K562 (cell line): ENCODE data around the gene DHRS13. TPM values are rescaled to one million over a fixed set of nuclear protein-coding genes. Genes with fewer than 3 reads are reported as not detected.
A peak's percentile ranks its signal among the peaks of the same experiment; 100 is the strongest.

Source experiments
- ATF1 ChIP-seq, 2 experiments: fragments of 450-650 bp in 1 of 2; IDR thresholded peaks; 2 replicates each; pipeline ENCODE4 v1.6.1; 2016; ENCODE audit warnings: missing compliant biosample characterization in 1 of 2, missing genetic modification characterization in 1 of 2
- CBFB ChIP-seq: sonication (generic); formaldehyde crosslinking; IDR thresholded peaks from 2 replicates; pipeline ENCODE4 v1.4.0; 2020; ENCODE audit warnings: mild to moderate bottlenecking, missing genetic modification reagents
- CBX5 ChIP-seq: IDR thresholded peaks from 2 replicates; pipeline ENCODE4 v1.6.1; 2014; ENCODE audit warnings: low read depth, borderline replicate concordance
- CCAR2 ChIP-seq: fragments of 200-400 bp; formaldehyde crosslinking; IDR thresholded peaks from 2 replicates; pipeline ENCODE4 v1.6.1; 2017; ENCODE audit warnings: mild to moderate bottlenecking, low read depth, low read length
- CEBPB ChIP-seq: fragments of 450-650 bp; IDR thresholded peaks from 2 replicates; pipeline ENCODE4 v1.6.1; 2016; ENCODE audit warnings: missing genetic modification characterization, missing compliant biosample characterization
- COPS2 ChIP-seq: fragments of 450-650 bp; conservative IDR thresholded peaks from 2 replicates; pipeline ENCODE4 v1.6.1; 2016; ENCODE audit warnings: mild to moderate bottlenecking, moderate library complexity
- CXXC5 ChIP-seq: fragments of 250-450 bp; sonication (Bioruptor Pico); IDR thresholded peaks from 2 replicates; pipeline ENCODE4 v1.8.0; 2022; ENCODE audit warnings: inconsistent platforms, mild to moderate bottlenecking, moderate library complexity
- ETV5 ChIP-seq: sonication (generic); formaldehyde crosslinking; IDR thresholded peaks from 2 replicates; pipeline ENCODE4 v1.4.0; 2020; ENCODE audit warnings: low read depth, mild to moderate bottlenecking, missing genetic modification reagents
- FOXA1 ChIP-seq: fragments of 450-650 bp; IDR thresholded peaks from 2 replicates; pipeline ENCODE4 v1.6.1; 2016; ENCODE audit warnings: mild to moderate bottlenecking, borderline replicate concordance
- FOXO4 ChIP-seq: fragments of 450-650 bp; formaldehyde crosslinking; IDR thresholded peaks from 2 replicates; pipeline ENCODE4 v1.4.0; 2020; ENCODE audit warnings: mild to moderate bottlenecking, moderate library complexity
- HMG20A ChIP-seq: fragments of 450-650 bp; formaldehyde crosslinking; conservative IDR thresholded peaks from 2 replicates; pipeline ENCODE4 v1.4.0; 2020; ENCODE audit warnings: mild to moderate bottlenecking, mixed read lengths
- IRF2 ChIP-seq: sonication (generic); formaldehyde crosslinking; IDR thresholded peaks from 2 replicates; pipeline ENCODE4 v1.8.1; 2022; ENCODE audit warnings: mild to moderate bottlenecking, missing genetic modification reagents
- MTA3 ChIP-seq: fragments of 450-650 bp; formaldehyde crosslinking; IDR thresholded peaks from 2 replicates; pipeline ENCODE4 v1.6.1; 2017; ENCODE audit warnings: mild to moderate bottlenecking, borderline replicate concordance
- MTF1 ChIP-seq: fragments of 250-450 bp; sonication (Bioruptor Pico); IDR thresholded peaks from 2 replicates; pipeline ENCODE4 v1.9.0; 2021; ENCODE audit warnings: moderate library complexity, mild to moderate bottlenecking, inconsistent platforms, borderline replicate concordance
- NCOA6 ChIP-seq: fragments of 450-650 bp; IDR thresholded peaks from 2 replicates; pipeline ENCODE4 v1.6.1; 2017; ENCODE audit warnings: mild to moderate bottlenecking
- NR2C2 ChIP-seq, 2 experiments: fragments of 200-800 bp in 1 of 2; sonication (Bioruptor generic) in 1 of 2; sonication (generic) in 1 of 2; formaldehyde crosslinking in 1 of 2; IDR thresholded peaks; 2 replicates each; pipeline versions ENCODE4 v1.6.1 to v1.8.0; 2016 to 2022; ENCODE audit warnings: mild to moderate bottlenecking in 1 of 2, missing compliant biosample characterization in 1 of 2, missing genetic modification characterization in 1 of 2, missing genetic modification reagents in 1 of 2
- NR2F6 ChIP-seq: fragments of 450-650 bp; formaldehyde crosslinking; IDR thresholded peaks from 2 replicates; pipeline ENCODE4 v1.4.0; 2020; ENCODE audit warnings: mild to moderate bottlenecking
- PHB2 ChIP-seq: fragments of 450-650 bp; IDR thresholded peaks from 2 replicates; pipeline ENCODE4 v1.6.1; 2017; ENCODE audit warnings: low read depth
- PTRF ChIP-seq: fragments of 450-650 bp; IDR thresholded peaks from 2 replicates; pipeline ENCODE4 v1.6.1; 2016; ENCODE audit warnings: mild to moderate bottlenecking, missing genetic modification characterization, missing compliant biosample characterization
- PURB ChIP-seq: sonication (generic); formaldehyde crosslinking; IDR thresholded peaks from 2 replicates; pipeline ENCODE4 v1.9.0; 2021; ENCODE audit warnings: low read depth, mild to moderate bottlenecking, missing genetic modification reagents
- SMARCE1 ChIP-seq: fragments of 450-650 bp; IDR thresholded peaks from 2 replicates; pipeline ENCODE4 v1.7.1; 2016; ENCODE audit warnings: mild to moderate bottlenecking
- SP1 ChIP-seq: sonication (generic); formaldehyde crosslinking; IDR thresholded peaks from 2 replicates; pipeline ENCODE4 v1.8.1; 2022; ENCODE audit warnings: mild to moderate bottlenecking, missing genetic modification reagents
- TAF7 ChIP-seq: fragments of 450-650 bp; IDR thresholded peaks from 2 replicates; pipeline ENCODE4 v1.6.1; 2016; ENCODE audit warnings: missing genetic modification characterization, missing compliant biosample characterization
- TCF7 ChIP-seq: sonication (generic); IDR thresholded peaks from 2 replicates; pipeline ENCODE4 v1.6.1; 2016; ENCODE audit warnings: antibody characterized with exemption, borderline replicate concordance
- U2AF2 ChIP-seq: fragments of 200-400 bp; formaldehyde crosslinking; optimal IDR thresholded peaks from 2 replicates; pipeline ENCODE3; 2017; ENCODE audit warnings: low read depth, mild to moderate bottlenecking, low read length
- ZNF217 ChIP-seq: sonication (generic); formaldehyde crosslinking; IDR thresholded peaks from 2 replicates; pipeline ENCODE4 v1.8.0; 2022; ENCODE audit warnings: mild to moderate bottlenecking, missing genetic modification reagents
- ZNF263 ChIP-seq: sonication (generic); formaldehyde crosslinking; IDR thresholded peaks from 2 replicates; pipeline ENCODE4 v1.8.0; 2022; ENCODE audit warnings: mild to moderate bottlenecking, missing genetic modification reagents, borderline replicate concordance
- ZNF384 ChIP-seq: IDR thresholded peaks from 2 replicates; pipeline ENCODE4 v1.6.1; 2012; ENCODE audit warnings: low read depth, low read length, improper control_type of control experiment
- ZNF445 ChIP-seq: fragments of 250-450 bp; sonication (Bioruptor Pico); IDR thresholded peaks from 2 replicates; pipeline ENCODE4 v1.4.0; 2020; ENCODE audit warnings: low read depth, mild to moderate bottlenecking, moderate library complexity
- ZNF75A ChIP-seq: fragments of 450-650 bp; formaldehyde crosslinking; IDR thresholded peaks from 2 replicates; pipeline ENCODE4 v1.4.0; 2020; ENCODE audit warnings: mild to moderate bottlenecking
- polyA plus RNA-seq, 8 experiments: library from polyadenylated mRNA; depleted of rRNA in 4 of 8; stranded (reverse) in 5 of 8; unstranded in 3 of 8; fragments of >200 nt; fragmentation: Nextera tagmentation in 2 of 8; fragmentation: Illumina TruSeq in 1 of 8; extraction: Ambion mirVana in 2 of 8; extraction: Trizol in 1 of 8; gene quantifications; 2 replicates each; pipeline versions ENCODE4 v1.2.1 to v1.2.3, GENCODE V29; 2011 to 2014; ENCODE audit warnings: inconsistent platforms in 1 of 8, missing spikeins in 1 of 8
- total RNA-seq, 7 experiments: library from RNA; depleted of rRNA in 6 of 7; stranded (reverse); fragments of >200 nt in 6 of 7; fragmentation: Illumina TruSeq in 2 of 7; extraction: Trizol in 2 of 7; gene quantifications; 2 replicates each; pipeline versions ENCODE4 v1.2.1 to v1.2.3, GENCODE V29; 2011 to 2021; ENCODE audit warnings: low replicate concordance in 1 of 7

The DHRS13 gene
- total and polyA plus RNA-seq, 9 of the 15 experiments (the other 6 are each of a cell fraction or from before 2014, with no cell fraction given) = 0.32 to 52.3 (median 34.3) TPM; not detected in 1

- TF ChIP-seq PURB (CRISPR knock-in tag) (no peak), ETV5 (peak; percentile 34; the same call in 1 of the 2 replicates), PHB2 (no peak), SMARCE1 (peak; percentile 62; the same call in 1 of the 2 replicates), ZNF75A (CRISPR knock-in tag) (no peak), HMG20A (CRISPR knock-in tag) (no peak), PTRF (no peak), CBX5 (no peak), ZNF263 (CRISPR knock-in tag) (no peak), NR2F6 (CRISPR knock-in tag) (peak; percentile 38; the same call in 1 of the 2 replicates), NCOA6 (no peak), U2AF2 (no peak), ZNF384 (no peak), ZNF217 (no peak), SP1 (CRISPR knock-in tag) (peak; percentile 62; the same call in 1 of the 2 replicates), TAF7 (peak; percentile 38; the same call in 1 of the 2 replicates), ZNF445 (CRISPR knock-in tag) (no peak), NR2C2 (CRISPR knock-in tag; IDR thresholded peaks at IDR 0.05) (peak; percentile 9; the same call in 1 of the 2 replicates), NR2C2 (tag; IDR thresholded peaks at IDR 0.05) (no peak), CCAR2 (no peak), COPS2 (no peak), FOXA1 (no peak), MTA3 (peak; percentile 85; the same call in 1 of the 2 replicates), MTF1 (CRISPR knock-in tag) (no peak), FOXO4 (CRISPR knock-in tag) (no peak; the same call in 1 of the 2 replicates), CEBPB (tag) (peak; percentile 91), ATF1 (CRISPR knock-in tag; IDR thresholded peaks at IDR 0.05) (no peak; the same call in 1 of the 2 replicates), ATF1 (tag; IDR thresholded peaks at IDR 0.05) (0 out of 2 replicates have a peak, but pooled peaks have one; percentile 56), IRF2 (CRISPR knock-in tag) (no peak), TCF7 (no peak), CBFB (CRISPR knock-in tag) (no peak), CXXC5 (CRISPR knock-in tag) (peak; percentile 89)
Observed at GRCh38 chr17:28896884-28897768, 5.8 kb downstream of the DHRS13 start, which contains the start of gene FLOT2 (continued).
